MM.1S (cell line): ENCODE measurements around the gene ZNF416.

Experiments
- DNase-seq: peaks from one replicate; pipeline ENCODE4 v3.0.0-alpha.2; 2015
- H2AFZ ChIP-seq: fragments of 300-600 bp; sonication (generic); 2 replicates; pipeline ENCODE4 v1.6.0; 2016; ENCODE audit warnings: antibody characterized with exemption, low read length
- H3F3A ChIP-seq: fragments of 300-600 bp; sonication (generic); 2 replicates; pipeline ENCODE4 v1.6.1; 2016; ENCODE audit warnings: mild to moderate bottlenecking, antibody characterized with exemption, low read length, moderate library complexity, mixed read lengths; ENCODE audit not compliant: insufficient read depth
- H3K27ac ChIP-seq: fragments of 300-600 bp; sonication (generic); 2 replicates; pipeline ENCODE4 v1.5.1; 2016; ENCODE audit warnings: mild to moderate bottlenecking, low read length
- H3K27me3 ChIP-seq: fragments of 300-600 bp; sonication (generic); replicated peaks from 2 replicates; pipeline ENCODE4 v1.6.0; 2016; ENCODE audit warnings: low read length; ENCODE audit not compliant: insufficient read depth
- H3K36me3 ChIP-seq: fragments of 300-600 bp; sonication (generic); replicated peaks from 2 replicates; pipeline ENCODE4 v1.6.1; 2016; ENCODE audit warnings: mild to moderate bottlenecking, low read length, mixed read lengths; ENCODE audit not compliant: insufficient read depth
- H3K4me1 ChIP-seq: fragments of 300-600 bp; sonication (generic); 2 replicates; pipeline ENCODE4 v1.6.1; 2016; ENCODE audit warnings: low read length, mixed read lengths
- H3K4me2 ChIP-seq: fragments of 300-600 bp; sonication (generic); 2 replicates; pipeline ENCODE4 v1.6.0; 2016; ENCODE audit warnings: low read depth, low read length
- H3K4me3 ChIP-seq: fragments of 300-600 bp; sonication (generic); 2 replicates; pipeline ENCODE4 v1.5.1; 2016; ENCODE audit warnings: low read length, mixed read lengths
- H3K79me2 ChIP-seq: fragments of 300-600 bp; sonication (generic); 2 replicates; pipeline ENCODE4 v1.6.1; 2016; ENCODE audit warnings: mixed run types, low read length, mixed read lengths
- H3K9ac ChIP-seq: fragments of 300-600 bp; sonication (generic); 2 replicates; pipeline ENCODE4 v1.6.1; 2016; ENCODE audit warnings: low read length, mixed read lengths
- H3K9me2 ChIP-seq: fragments of 300-600 bp; sonication (generic); replicated peaks from 2 replicates; pipeline ENCODE4 v1.6.1; 2016; ENCODE audit warnings: mild to moderate bottlenecking, low read length, mixed read lengths; ENCODE audit not compliant: insufficient read depth
- H3K9me3 ChIP-seq: fragments of 300-600 bp; sonication (generic); replicated peaks from 2 replicates; pipeline ENCODE4 v1.6.1; 2016; ENCODE audit warnings: mild to moderate bottlenecking, low read length, mixed read lengths; ENCODE audit not compliant: insufficient read depth
- H4K20me1 ChIP-seq: fragments of 300-600 bp; sonication (generic); 2 replicates; pipeline ENCODE4 v1.6.1; 2016; ENCODE audit warnings: mild to moderate bottlenecking, low read length, moderate library complexity, mixed read lengths; ENCODE audit not compliant: insufficient read depth
- EZH2 ChIP-seq: fragments of 300-600 bp; sonication (generic); optimal IDR thresholded peaks from 2 replicates; pipeline ENCODE3; 2017; ENCODE audit warnings: low read depth, mild to moderate bottlenecking, antibody characterized with exemption, low read length, mixed read lengths
- EZH2phosphoT487 ChIP-seq: fragments of 300-600 bp; sonication (generic); IDR thresholded peaks from 2 replicates; pipeline ENCODE4 v1.6.1; 2018; ENCODE audit warnings: antibody characterized with exemption, low read length
- TF ChIP-seq, protein P1 (sequence below): fragments of 300-600 bp; sonication (generic); IDR thresholded peaks from 2 replicates; pipeline ENCODE4 v1.5.1; 2016; ENCODE audit warnings: antibody characterized with exemption, low read length, mixed read lengths

The ZNF416 gene

GRCh38 chr19:57606931-57607330 lies 28.2 kb upstream of the ZNF416 start:
- TF ChIP-seq EZH2 (no peak), EZH2phosphoT487 (no peak)
- TF ChIP-seq, protein P1, sequence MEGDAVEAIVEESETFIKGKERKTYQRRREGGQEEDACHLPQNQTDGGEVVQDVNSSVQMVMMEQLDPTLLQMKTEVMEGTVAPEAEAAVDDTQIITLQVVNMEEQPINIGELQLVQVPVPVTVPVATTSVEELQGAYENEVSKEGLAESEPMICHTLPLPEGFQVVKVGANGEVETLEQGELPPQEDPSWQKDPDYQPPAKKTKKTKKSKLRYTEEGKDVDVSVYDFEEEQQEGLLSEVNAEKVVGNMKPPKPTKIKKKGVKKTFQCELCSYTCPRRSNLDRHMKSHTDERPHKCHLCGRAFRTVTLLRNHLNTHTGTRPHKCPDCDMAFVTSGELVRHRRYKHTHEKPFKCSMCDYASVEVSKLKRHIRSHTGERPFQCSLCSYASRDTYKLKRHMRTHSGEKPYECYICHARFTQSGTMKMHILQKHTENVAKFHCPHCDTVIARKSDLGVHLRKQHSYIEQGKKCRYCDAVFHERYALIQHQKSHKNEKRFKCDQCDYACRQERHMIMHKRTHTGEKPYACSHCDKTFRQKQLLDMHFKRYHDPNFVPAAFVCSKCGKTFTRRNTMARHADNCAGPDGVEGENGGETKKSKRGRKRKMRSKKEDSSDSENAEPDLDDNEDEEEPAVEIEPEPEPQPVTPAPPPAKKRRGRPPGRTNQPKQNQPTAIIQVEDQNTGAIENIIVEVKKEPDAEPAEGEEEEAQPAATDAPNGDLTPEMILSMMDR = no peak
- no peaks in the 10 kb centered on the region for H3K36me3 ChIP-seq

GRCh38 chr19:57599761-57600383 lies 21.2 kb upstream of the ZNF416 start, which contains the start of gene ZNF530:
Gene ZNF530 (plus strand): TSS chr19:57599885. CDS start chr19:57604346, 4,461 bp downstream.
- DNase-seq = peak; percentile 90
- H3K9ac ChIP-seq = peak within 1 kb of the TSS; percentile 24; the same call in 1 of the 2 replicates
- H3K9me3 ChIP-seq = no peaks in the 10 kb centered on the region
- H4K20me1 ChIP-seq = no peaks in the 10 kb centered on the region
- no peaks in the 10 kb centered on the region for H3K9me2 ChIP-seq
- H3K27ac ChIP-seq = no peak within 1 kb of the TSS
- no peaks in the 10 kb centered on the region for H3K36me3 ChIP-seq
- no peaks in the 10 kb centered on the region; the same call in 1 of the 2 replicates for H3K79me2 ChIP-seq
- H3K4me1 ChIP-seq = no peaks in the 10 kb centered on the region
- H3F3A ChIP-seq = no peaks in the 10 kb centered on the region
- H3K4me3 ChIP-seq = peak within 1 kb of the TSS; percentile 93
- H3K27me3 ChIP-seq = no peaks in the 10 kb centered on the region
- TF ChIP-seq EZH2 = no peak
- H3K4me2 ChIP-seq = peak within 1 kb of the TSS; percentile 58
- H2AFZ ChIP-seq = peak within 1 kb of the TSS; percentile 94

More at GRCh38 chr19:57606931-57607330, 28.2 kb upstream of the ZNF416 start:
- no peak overlapping the region for H3K27ac ChIP-seq
- no peaks in the 10 kb centered on the region for H3K79me2 ChIP-seq
- no peak overlapping the region for H2AFZ ChIP-seq
- H3K27me3 ChIP-seq = no peaks in the 10 kb centered on the region
- no peaks in the 10 kb centered on the region for H3K4me1 ChIP-seq
- no peak overlapping the region for H3K4me2 ChIP-seq
- H3F3A ChIP-seq = no peaks in the 10 kb centered on the region
- H3K9ac ChIP-seq = no peak overlapping the region
- H3K9me2 ChIP-seq = no peaks in the 10 kb centered on the region
- no peaks in the 10 kb centered on the region for H3K9me3 ChIP-seq
- no peak for DNase-seq
- no peaks in the 10 kb centered on the region for H4K20me1 ChIP-seq
- H3K4me3 ChIP-seq = no peak overlapping the region

DNA sequence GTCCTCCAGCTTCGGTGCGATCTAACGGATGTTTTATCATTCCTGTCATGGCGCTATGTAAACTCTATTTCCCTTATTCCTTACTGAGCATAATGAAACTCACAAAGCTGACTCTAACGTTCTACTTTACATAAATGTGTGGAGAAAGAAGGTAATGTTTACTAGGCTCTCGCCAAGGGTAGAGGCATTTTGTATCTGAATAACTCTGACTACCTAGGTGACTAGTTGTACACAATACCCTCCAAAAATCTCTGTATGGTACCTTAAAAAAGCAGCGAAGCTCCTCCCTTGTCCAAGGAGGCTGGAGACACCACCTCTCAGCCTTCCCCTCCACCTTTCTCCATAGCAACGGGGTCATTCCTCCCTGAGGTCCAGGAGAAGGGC lies 20.7 kb upstream of the ZNF416 start:
- H3K79me2 ChIP-seq = no peaks in the 10 kb centered on the region; the same call in 1 of the 2 replicates
- H3K4me2 ChIP-seq = peak overlapping the region; percentile 58
- no peaks in the 10 kb centered on the region for H3K9me3 ChIP-seq
- H3K4me3 ChIP-seq = peak overlapping the region; percentile 93
- no peaks in the 10 kb centered on the region for H3F3A ChIP-seq
- DNase-seq = no peak
- no peaks in the 10 kb centered on the region for H4K20me1 ChIP-seq
- no peak overlapping the region for H3K9ac ChIP-seq
- TF ChIP-seq EZH2 = no peak
- TF ChIP-seq EZH2phosphoT487 = no peak
- TF ChIP-seq, protein P1 = no peak
- peak overlapping the region; percentile 94 for H2AFZ ChIP-seq
- H3K4me1 ChIP-seq = no peaks in the 10 kb centered on the region
- no peaks in the 10 kb centered on the region for H3K27me3 ChIP-seq
- no peaks in the 10 kb centered on the region for H3K9me2 ChIP-seq
- no peak overlapping the region for H3K27ac ChIP-seq
- no peaks in the 10 kb centered on the region for H3K36me3 ChIP-seq

DNA sequence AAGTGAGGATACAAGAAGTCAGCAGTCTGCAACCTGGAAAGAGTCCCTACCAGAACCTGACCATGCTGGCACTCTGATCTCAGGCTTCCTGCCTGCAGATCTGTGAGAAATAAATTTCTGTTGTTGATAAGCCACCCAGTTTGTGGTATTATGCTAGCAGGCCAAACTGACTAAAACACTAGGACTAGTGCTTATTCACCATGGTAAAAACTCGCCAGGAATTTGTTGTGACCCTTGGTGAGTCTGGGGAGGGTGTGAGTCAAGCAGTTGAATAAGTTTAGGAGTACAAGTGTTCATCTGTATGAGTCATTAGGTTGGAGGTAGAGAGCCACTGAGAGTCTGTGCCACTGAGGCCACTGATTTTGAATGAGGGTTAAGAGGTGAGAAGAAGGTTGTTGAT lies 8.8 kb upstream of the ZNF416 start:
- DNase-seq = no peak

More for the DNA sequence above, 8.8 kb upstream of the ZNF416 start:
- Histone ChIP-seq H3K27me3 (no peaks in the 10 kb centered on the region), H3K4me2 (no peak overlapping the region), H3K4me3 (no peak overlapping the region), H3K36me3 (no peaks in the 10 kb centered on the region), H2AFZ (no peak overlapping the region), H3K4me1 (no peaks in the 10 kb centered on the region), H3K9ac (no peak overlapping the region), H4K20me1 (no peaks in the 10 kb centered on the region), H3K79me2 (no peaks in the 10 kb centered on the region), H3K9me2 (no peaks in the 10 kb centered on the region), H3K9me3 (no peaks in the 10 kb centered on the region), H3K27ac (no peak overlapping the region), H3F3A (no peaks in the 10 kb centered on the region)
- TF ChIP-seq EZH2 = no peak
- no peak for TF ChIP-seq EZH2phosphoT487
- TF ChIP-seq, protein P1 = no peak
